GM23338 (cell line): ENCODE data around the gene THSD4.

Source experiments
- CTCF ChIP-seq, 2 experiments: fragments of 200-600 bp in 1 of 2; sonication (generic) in 1 of 2; conservative IDR thresholded peaks; 2 replicates each; pipeline versions ENCODE4 v1.5.1 to v1.6.1; 2016 to 2017; ENCODE audit warnings: antibody characterized with exemption in 2 of 2, low read depth in 2 of 2, mild to moderate bottlenecking in 2 of 2, moderate library complexity in 1 of 2
- EZH2phosphoT487 ChIP-seq: fragments of 200-600 bp; sonication (generic); IDR thresholded peaks from one replicate; pipeline ENCODE4 v1.8.1; 2018; ENCODE audit warnings: antibody characterized with exemption; ENCODE audit not compliant: unreplicated experiment
- POLR2AphosphoS5 ChIP-seq: IDR thresholded peaks from 2 replicates; pipeline ENCODE4 v1.6.1; 2016; ENCODE audit warnings: antibody characterized with exemption, low read depth
- TF ChIP-seq, protein P1 (sequence below): IDR thresholded peaks from one replicate; pipeline ENCODE4 v1.6.1; 2018; ENCODE audit warnings: antibody characterized with exemption; ENCODE audit not compliant: unreplicated experiment

DNA sequence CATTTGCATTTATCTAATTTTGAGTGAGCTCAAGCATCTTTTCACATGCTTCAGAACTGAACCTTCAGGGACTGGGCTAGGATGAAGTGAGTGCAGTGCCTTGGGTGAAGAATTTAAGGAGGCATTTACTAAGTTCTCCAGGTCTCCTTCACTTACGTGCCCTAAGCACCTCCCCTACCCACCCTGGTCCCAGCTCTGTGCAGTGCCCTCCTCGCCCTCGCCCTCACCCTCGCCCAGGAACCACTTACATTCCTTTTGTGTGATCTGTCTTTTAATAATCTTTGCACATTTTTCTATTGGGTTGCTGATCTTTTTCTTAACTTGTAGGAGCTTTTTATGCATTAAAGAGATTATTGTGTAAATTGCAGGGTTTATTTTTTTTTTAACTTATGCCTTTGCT is 322.6 kb downstream of the THSD4 start:
- TF ChIP-seq POLR2AphosphoS5 (no peak), CTCF (conservative IDR thresholded peaks at IDR 0.05; ENCODE audit: low read depth in 2 of 2) (no peak), EZH2phosphoT487 (no peak)
- TF ChIP-seq, protein P1, sequence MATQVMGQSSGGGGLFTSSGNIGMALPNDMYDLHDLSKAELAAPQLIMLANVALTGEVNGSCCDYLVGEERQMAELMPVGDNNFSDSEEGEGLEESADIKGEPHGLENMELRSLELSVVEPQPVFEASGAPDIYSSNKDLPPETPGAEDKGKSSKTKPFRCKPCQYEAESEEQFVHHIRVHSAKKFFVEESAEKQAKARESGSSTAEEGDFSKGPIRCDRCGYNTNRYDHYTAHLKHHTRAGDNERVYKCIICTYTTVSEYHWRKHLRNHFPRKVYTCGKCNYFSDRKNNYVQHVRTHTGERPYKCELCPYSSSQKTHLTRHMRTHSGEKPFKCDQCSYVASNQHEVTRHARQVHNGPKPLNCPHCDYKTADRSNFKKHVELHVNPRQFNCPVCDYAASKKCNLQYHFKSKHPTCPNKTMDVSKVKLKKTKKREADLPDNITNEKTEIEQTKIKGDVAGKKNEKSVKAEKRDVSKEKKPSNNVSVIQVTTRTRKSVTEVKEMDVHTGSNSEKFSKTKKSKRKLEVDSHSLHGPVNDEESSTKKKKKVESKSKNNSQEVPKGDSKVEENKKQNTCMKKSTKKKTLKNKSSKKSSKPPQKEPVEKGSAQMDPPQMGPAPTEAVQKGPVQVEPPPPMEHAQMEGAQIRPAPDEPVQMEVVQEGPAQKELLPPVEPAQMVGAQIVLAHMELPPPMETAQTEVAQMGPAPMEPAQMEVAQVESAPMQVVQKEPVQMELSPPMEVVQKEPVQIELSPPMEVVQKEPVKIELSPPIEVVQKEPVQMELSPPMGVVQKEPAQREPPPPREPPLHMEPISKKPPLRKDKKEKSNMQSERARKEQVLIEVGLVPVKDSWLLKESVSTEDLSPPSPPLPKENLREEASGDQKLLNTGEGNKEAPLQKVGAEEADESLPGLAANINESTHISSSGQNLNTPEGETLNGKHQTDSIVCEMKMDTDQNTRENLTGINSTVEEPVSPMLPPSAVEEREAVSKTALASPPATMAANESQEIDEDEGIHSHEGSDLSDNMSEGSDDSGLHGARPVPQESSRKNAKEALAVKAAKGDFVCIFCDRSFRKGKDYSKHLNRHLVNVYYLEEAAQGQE = no peak
